ENCODE measurements around the gene AGXT.

DNA sequence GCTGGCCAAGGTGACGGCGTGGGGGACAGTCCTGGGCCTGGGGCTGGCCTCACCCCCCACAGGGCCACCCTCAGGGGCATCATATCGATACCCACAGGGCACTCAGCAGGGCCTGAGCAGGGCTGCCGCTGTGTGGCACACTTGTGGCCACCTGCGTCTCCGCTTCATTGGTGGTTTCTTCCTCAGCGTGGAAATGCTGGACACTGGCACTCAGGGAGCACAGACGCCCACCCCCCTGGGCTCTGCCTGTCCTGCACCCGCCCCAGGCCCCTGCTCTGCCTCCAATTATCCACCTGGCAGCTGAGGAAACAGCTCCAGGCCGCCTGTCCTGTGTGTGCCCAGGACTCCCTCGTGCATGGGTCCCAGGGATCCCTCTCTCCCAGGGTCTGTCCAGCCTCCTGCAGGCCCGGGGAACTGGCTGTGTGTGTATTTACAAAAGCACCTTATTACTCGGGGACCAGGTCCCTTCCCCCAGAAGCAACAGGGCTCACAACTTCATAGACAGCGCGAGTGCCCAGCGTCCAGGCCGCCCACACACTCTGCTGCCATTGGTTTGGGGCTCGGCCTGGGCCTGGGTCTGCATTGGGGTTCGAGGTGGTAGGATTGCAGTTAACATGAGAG lies 50.6 kb downstream of the AGXT start:
- TF ChIP-seq, protein P1, sequence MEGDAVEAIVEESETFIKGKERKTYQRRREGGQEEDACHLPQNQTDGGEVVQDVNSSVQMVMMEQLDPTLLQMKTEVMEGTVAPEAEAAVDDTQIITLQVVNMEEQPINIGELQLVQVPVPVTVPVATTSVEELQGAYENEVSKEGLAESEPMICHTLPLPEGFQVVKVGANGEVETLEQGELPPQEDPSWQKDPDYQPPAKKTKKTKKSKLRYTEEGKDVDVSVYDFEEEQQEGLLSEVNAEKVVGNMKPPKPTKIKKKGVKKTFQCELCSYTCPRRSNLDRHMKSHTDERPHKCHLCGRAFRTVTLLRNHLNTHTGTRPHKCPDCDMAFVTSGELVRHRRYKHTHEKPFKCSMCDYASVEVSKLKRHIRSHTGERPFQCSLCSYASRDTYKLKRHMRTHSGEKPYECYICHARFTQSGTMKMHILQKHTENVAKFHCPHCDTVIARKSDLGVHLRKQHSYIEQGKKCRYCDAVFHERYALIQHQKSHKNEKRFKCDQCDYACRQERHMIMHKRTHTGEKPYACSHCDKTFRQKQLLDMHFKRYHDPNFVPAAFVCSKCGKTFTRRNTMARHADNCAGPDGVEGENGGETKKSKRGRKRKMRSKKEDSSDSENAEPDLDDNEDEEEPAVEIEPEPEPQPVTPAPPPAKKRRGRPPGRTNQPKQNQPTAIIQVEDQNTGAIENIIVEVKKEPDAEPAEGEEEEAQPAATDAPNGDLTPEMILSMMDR (IDR thresholded peaks at IDR 0.05), result no peak
- no peak for TF ChIP-seq POLR2A (IDR thresholded peaks at IDR 0.05)

Measured in esophagus squamous epithelium (tissue), 4 donors.